Hematopoietic multipotent progenitor cell treated with erythropoietin and hydrocortisone succinate and interleukin-3 and kit ligand, for 8 days (in vitro differentiated cells): Measurements from ENCODE around the gene CDIP1.

Experiments
- DNase-seq: peaks from one replicate; pipeline ENCODE4 v3.0.0-alpha.2; 2015

Gene CDIP1

GRCh38 chr16:4486126-4486893 lies 52.3 kb downstream of the CDIP1 start:
- DNase-seq = no peak

DNA sequence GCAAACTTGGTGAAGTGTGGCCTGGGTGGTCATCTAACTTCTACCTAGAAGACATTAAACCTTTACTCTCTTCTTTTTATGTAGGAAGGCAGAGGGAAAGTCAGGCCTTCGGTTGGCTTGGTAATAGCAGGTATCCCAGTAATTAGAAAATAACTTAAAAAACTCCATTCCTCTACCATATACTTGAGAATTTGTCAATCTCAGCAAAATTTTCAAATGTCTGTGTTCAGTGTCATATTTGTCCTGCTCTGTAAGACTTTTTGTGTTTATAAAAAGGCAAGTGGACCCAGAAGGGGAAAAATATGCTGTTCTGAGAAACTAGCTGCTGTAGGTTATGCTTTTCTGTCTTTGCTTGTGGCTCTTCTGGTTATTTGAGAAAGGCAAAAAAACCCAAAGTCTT lies 56.6 kb downstream of the CDIP1 start:
- DNase-seq = no peak

DNA sequence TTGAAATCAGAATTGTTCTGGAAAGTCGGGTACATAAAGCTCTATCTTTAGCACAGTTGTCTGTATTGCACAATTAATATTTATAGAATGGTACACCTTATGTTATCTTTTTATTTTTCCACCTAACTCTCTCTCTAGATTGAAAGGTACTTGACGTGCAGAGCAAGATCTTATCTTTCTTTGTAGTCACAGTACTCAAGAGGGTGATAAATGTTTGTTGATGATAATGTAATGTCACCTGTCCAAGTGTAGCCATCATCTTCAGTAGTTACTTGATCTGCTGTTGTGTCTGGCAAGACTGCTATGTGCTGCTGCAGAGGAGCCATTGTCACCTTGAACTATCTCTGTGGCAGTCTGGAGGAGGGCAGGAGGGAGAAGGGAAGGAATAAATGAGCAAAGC lies 57.0 kb downstream of the CDIP1 start:
- DNase-seq = no peak

- no peak for DNase-seq
Measured at GRCh38 chr16:4477966-4478365, 60.6 kb downstream of the CDIP1 start.

GRCh38 chr16:4475880-4476788 lies 62.4 kb downstream of the CDIP1 start, which contains the start of gene HMOX2:
HMOX2 (plus strand) TSS chr16:4476398; CDS start chr16:4505525, 29,127 bp downstream.
- peak; percentile 92 for DNase-seq

DNA sequence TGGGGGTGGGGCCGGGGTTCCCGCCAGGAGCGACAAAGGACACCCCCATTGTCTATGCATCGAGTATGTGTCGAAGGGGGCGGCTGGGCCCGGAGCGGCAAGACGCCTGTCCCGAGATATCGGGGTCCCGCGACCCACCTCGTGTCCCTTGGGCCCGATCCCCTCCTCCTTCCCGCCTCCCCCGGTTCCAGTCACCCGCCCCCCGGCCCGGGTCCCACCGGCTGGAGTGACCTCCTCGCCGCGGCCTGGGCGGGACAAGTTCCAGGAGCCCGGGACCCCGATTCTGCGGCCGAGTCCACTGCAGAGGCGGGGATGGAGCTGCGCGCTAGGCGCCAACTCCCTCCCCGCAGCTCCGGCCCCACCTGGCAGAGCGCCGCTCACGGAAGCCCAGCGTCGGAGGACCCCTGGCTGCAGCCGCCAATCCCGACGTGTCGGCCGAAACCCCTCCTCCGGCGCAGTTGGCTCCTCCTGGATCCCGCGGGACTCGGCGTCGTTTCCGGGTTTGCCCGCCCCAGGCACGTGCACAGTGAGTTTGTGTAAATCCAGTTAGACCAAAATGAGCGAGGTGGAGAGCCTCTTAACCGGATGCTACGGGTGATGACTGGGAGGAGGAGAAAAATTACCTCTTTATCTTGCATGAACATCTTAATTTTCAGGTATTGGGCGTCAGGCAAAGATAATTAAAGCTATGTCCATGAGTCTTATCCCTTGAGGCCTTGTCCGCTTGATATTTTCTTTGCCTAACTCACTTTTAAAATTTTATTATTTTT lies 64.2 kb downstream of the CDIP1 start, which contains the start of gene NMRAL1:
TSS of gene NMRAL1 (minus strand) at position 434 of the 770 bp plus-strand sequence. CDS start 493 bp downstream, outside the sequence.
- DNase-seq = peak; percentile 94

- no peak for DNase-seq
Measured at GRCh38 chr16:4472880-4473279, 65.7 kb downstream of the CDIP1 start.

- no peak for DNase-seq
Measured at GRCh38 chr16:4471869-4472268, 66.7 kb downstream of the CDIP1 start.

DNA sequence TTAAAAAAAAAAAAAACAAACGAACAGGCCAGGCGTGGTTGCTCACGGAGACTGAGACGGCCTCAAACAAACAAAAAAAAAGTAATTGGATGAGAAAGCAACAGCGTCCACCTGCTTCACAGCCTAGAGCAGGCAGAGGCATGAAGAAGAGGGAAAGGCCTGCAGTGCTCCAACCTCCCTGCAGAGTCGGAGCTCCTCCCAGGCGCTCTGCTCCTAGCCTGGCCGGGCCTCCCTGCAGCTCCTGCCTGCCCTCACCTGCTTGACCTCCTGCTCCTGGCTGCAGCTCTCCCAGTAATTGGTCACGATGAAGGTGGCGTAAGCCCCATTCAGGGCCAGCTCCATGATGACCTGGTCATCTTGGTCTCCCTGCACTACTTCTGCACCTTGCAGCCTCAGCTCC lies 69.6 kb downstream of the CDIP1 start:
- no peak for DNase-seq

GRCh38 chr16:4467916-4468315 lies 70.7 kb downstream of the CDIP1 start:
- DNase-seq = no peak

GRCh38 chr16:4465977-4466779 lies 72.4 kb downstream of the CDIP1 start:
- no peak for DNase-seq

- no peak for DNase-seq
Measured at GRCh38 chr16:4463522-4464163, 74.9 kb downstream of the CDIP1 start.

- DNase-seq = no peak
Measured at GRCh38 chr16:4461250-4462085, 77.1 kb downstream of the CDIP1 start.

DNA sequence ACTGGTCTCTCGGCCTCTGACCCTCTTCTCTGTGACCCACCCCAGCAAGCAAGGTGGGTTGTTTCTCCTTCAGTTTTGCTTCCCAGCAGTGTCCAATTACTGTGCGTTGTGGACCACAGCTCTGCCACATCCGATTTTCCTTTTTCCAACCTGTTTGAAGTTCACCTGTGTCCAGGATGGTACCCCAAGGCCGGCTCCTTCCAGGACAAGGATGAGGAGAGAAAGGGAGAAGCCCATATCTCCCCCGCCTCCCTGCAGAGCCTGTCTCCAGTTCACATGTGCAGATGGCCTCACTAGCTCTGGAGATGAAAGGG lies 77.7 kb downstream of the CDIP1 start:
- DNase-seq = no peak
